ENCODE data around the gene EIF5A. TPM values are rescaled to one million over a fixed set of nuclear protein-coding genes. Genes with fewer than 3 reads are reported as not detected.

Gene EIF5A
- total and polyA plus RNA-seq, 9 of the 15 experiments (the other 6 are each of a cell fraction or from before 2014, with no cell fraction given), result 22.9 to 1,163 (median 772) TPM

GRCh38 chr17:7314719-7315569 lies 7.5 kb downstream of the EIF5A start, which contains the start of gene GPS2 (continued):
- TF ChIP-seq TBP (optimal IDR thresholded peaks at IDR 0.05; ENCODE audit: low read depth, low read length) (peak; percentile 56), RUNX1 (IDR thresholded peaks at IDR 0.05; ENCODE audit: low read depth) (no peak), HEY1 (CRISPR knock-in tag; IDR thresholded peaks at IDR 0.05; ENCODE audit: borderline replicate concordance) (no peak), ZBTB12 (CRISPR knock-in tag; IDR thresholded peaks at IDR 0.05) (peak; percentile 86), EHMT2 (IDR thresholded peaks at IDR 0.05) (peak; percentile 92), PURB (CRISPR knock-in tag; IDR thresholded peaks at IDR 0.05; ENCODE audit: low read depth) (no peak), MAX (CRISPR knock-in tag; IDR thresholded peaks at IDR 0.05) (peak; percentile 42; the same call in 1 of the 2 replicates), CGGBP1 (CRISPR knock-in tag; IDR thresholded peaks at IDR 0.05) (0 out of 2 replicates have a peak, but pooled peaks have one; percentile 46), MCM5 (IDR thresholded peaks at IDR 0.05; ENCODE audit: low read depth) (no peak), ZNF696 (CRISPR knock-in tag; conservative IDR thresholded peaks at IDR 0.05) (no peak), NKRF (IDR thresholded peaks at IDR 0.05; ENCODE audit: borderline replicate concordance) (peak; percentile 83), ARID2 (IDR thresholded peaks at IDR 0.05) (no peak), ELK3 (CRISPR knock-in tag; IDR thresholded peaks at IDR 0.05) (no peak), AFF1 (IDR thresholded peaks at IDR 0.05; ENCODE audit: low read depth in 1 of 2, partially characterized antibody in 2 of 2) (peak in 1 of 2 experiments; percentile 21), PHF8 (IDR thresholded peaks at IDR 0.05; ENCODE audit: borderline replicate concordance, low read length) (peak; percentile 62; the same call in 1 of the 2 replicates), ZNF436 (CRISPR knock-in tag; IDR thresholded peaks at IDR 0.05) (no peak), FOXA1 (IDR thresholded peaks at IDR 0.05; ENCODE audit: borderline replicate concordance) (no peak), PTTG1 (tag; IDR thresholded peaks at IDR 0.05; ENCODE audit: low read depth) (no peak)
